ENCODE data around the gene SLC8A1.

Gene SLC8A1

DNA sequence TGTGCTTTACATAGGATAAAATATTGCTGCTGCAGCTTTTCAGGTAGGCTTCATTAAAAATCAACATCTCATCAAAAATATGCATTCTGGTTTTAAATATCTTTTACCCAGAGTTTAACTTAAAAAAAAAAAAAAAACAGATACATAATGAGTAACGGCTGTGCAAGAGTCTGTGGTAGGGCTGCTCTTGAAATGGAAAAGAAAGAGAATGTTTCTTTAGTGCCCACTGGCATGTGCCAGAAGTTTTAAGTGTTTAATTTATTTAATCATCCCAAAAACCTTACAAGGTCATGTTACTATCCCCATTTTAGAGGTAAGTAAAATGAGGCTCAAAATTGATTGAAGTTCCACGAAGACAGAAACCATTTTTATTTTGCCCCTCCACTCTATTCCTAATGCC lies 92.1 kb downstream of the SLC8A1 start:
- no peak overlapping the region for H3K9ac ChIP-seq (ENCODE audit: insufficient read length)
- H3K4me3 ChIP-seq: no peak overlapping the region
- no peak for TF ChIP-seq FOXP2 (optimal IDR thresholded peaks at IDR 0.05; ENCODE audit: control extremely low read depth, extremely low read length, insufficient read depth)
- H3K9me3 ChIP-seq (ENCODE audit: low read depth, low read length): no peaks in the 10 kb centered on the region
- DNase-seq (ENCODE audit: low read depth, low spot score): no peak
- no peak overlapping the region for H3K27ac ChIP-seq
- no peaks in the 10 kb centered on the region for H3K36me3 ChIP-seq (ENCODE audit: insufficient read depth, low read length)

- no peak overlapping the region for H3K4me3 ChIP-seq
- H3K9ac ChIP-seq (ENCODE audit: insufficient read length): no peak overlapping the region
These were observed 93.1 kb downstream of the SLC8A1 start for GRCh38 chr2:40358783-40359182.

DNA sequence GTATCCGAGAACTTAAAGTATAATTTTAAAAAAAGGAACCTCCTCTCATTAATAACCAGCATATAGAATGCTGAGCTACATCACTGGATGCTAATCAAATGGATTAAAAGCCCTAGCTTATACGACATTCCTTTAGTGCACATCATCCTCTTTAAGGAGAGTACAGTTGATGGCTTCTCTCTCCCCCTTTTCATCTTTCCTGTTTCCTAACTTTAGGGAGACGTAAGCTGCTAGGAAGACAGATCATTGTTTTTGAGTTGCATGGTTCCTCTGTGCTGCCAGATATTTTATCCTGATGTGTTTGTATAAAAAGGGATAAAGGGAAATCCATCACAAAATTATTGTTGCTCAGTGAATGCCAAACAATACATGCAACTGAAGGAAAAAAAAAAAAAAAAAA lies 94.2 kb downstream of the SLC8A1 start:
- TF ChIP-seq POLR2AphosphoS5 (IDR thresholded peaks at IDR 0.05; ENCODE audit: borderline replicate concordance, low read depth, low read length) (no peak), FOXP2 (optimal IDR thresholded peaks at IDR 0.05; ENCODE audit: control extremely low read depth, extremely low read length, insufficient read depth) (no peak), EZH2 (IDR thresholded peaks at IDR 0.05) (no peak)
- DNase-seq (ENCODE audit: low read depth, low spot score): no peak
- H3K36me3 ChIP-seq (ENCODE audit: insufficient read depth, low read length): no peaks in the 10 kb centered on the region
- H3K9ac ChIP-seq (ENCODE audit: insufficient read length): no peak overlapping the region
- H3K9me3 ChIP-seq (ENCODE audit: low read depth, low read length): no peaks in the 10 kb centered on the region
- H3K4me3 ChIP-seq: no peak overlapping the region
- H3K27ac ChIP-seq: no peak overlapping the region

More at GRCh38 chr2:40358783-40359182, 93.1 kb downstream of the SLC8A1 start:
- Histone ChIP-seq H3K36me3 (ENCODE audit: insufficient read depth, low read length) (no peaks in the 10 kb centered on the region), H3K9me3 (ENCODE audit: low read depth, low read length) (no peaks in the 10 kb centered on the region), H3K27ac (no peak overlapping the region)
- DNase-seq (ENCODE audit: low read depth, low spot score): no peak
- TF ChIP-seq FOXP2 (optimal IDR thresholded peaks at IDR 0.05; ENCODE audit: control extremely low read depth, extremely low read length, insufficient read depth) (no peak), EZH2 (IDR thresholded peaks at IDR 0.05) (no peak), POLR2AphosphoS5 (IDR thresholded peaks at IDR 0.05; ENCODE audit: borderline replicate concordance, low read depth, low read length) (no peak)

DNA sequence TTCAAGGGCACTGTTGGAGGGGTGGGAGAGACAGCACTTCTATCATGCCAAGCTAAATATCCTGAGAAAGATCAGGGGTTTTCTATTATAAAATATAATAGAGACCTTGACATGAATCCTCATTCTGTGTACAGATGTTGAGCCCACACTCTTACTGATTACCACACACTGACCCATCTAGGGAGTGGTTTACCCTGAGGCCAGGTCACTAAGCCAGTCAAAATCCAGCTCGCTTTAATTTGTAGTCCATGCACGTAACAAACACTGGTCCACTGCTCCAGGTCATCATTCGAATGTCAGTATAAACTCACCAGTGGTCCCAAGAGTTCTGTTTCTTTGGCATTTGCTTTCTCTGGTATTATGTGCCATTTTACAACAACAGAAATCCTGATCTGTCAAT lies 96.4 kb downstream of the SLC8A1 start:
- no peaks in the 10 kb centered on the region for H3K9me3 ChIP-seq (ENCODE audit: low read depth, low read length)
- H3K9ac ChIP-seq (ENCODE audit: insufficient read length): no peak overlapping the region
- no peak for TF ChIP-seq FOXP2 (optimal IDR thresholded peaks at IDR 0.05; ENCODE audit: control extremely low read depth, extremely low read length, insufficient read depth)
- TF ChIP-seq POLR2AphosphoS5 (IDR thresholded peaks at IDR 0.05; ENCODE audit: borderline replicate concordance, low read depth, low read length): no peak
- no peak for TF ChIP-seq EZH2 (IDR thresholded peaks at IDR 0.05)
- H3K36me3 ChIP-seq (ENCODE audit: insufficient read depth, low read length): no peaks in the 10 kb centered on the region
- DNase-seq (ENCODE audit: low read depth, low spot score): no peak
- no peak overlapping the region for H3K4me3 ChIP-seq
- no peak overlapping the region for H3K27ac ChIP-seq

DNA sequence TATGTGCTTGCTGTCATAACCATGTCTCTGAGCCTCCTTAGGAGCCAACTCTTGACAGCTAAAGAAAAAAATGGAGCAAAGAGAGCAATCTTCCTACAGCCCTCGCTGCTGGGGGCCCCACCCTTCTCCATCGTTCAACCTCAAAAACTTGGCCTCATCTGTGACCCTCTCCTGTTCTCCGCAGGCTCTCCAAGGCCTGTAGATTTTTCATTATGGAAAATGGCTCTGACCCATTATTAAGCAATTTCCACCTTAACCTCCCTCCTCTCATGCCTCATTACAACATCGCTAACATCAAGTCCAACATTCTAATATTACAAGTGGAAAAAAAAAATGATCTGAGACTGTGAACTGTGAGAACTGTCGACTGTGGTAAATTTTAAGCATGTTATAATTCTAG lies 98.7 kb downstream of the SLC8A1 start:
- Histone ChIP-seq H3K9me3 (ENCODE audit: low read depth, low read length) (no peaks in the 10 kb centered on the region), H3K27ac (no peak overlapping the region), H3K9ac (ENCODE audit: insufficient read length) (no peak overlapping the region), H3K36me3 (ENCODE audit: insufficient read depth, low read length) (no peaks in the 10 kb centered on the region), H3K4me3 (no peak overlapping the region)
- TF ChIP-seq EZH2 (IDR thresholded peaks at IDR 0.05) (no peak), FOXP2 (optimal IDR thresholded peaks at IDR 0.05; ENCODE audit: control extremely low read depth, extremely low read length, insufficient read depth) (no peak), POLR2AphosphoS5 (IDR thresholded peaks at IDR 0.05; ENCODE audit: borderline replicate concordance, low read depth, low read length) (no peak)
- no peak for DNase-seq (ENCODE audit: low read depth, low spot score)

DNA sequence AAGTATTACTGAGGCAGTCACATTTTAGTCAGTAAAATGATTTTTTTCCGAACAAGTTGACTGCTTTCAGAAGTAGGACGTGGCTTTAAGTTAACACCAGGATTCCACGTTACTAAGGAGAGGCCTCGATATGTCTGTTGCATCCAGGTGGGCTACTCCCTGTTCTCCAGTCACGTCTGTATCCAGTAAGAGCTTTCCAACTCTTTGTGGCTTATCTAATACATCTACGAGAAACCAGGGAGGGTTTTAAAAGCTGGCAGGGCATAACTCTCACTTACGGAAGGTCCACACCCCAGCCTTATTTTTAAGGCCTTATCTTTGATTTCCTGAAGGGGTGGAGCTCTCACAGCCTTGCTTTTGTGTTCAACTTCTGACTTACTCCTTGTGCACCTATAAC lies 99.2 kb downstream of the SLC8A1 start:
- Histone ChIP-seq H3K36me3 (ENCODE audit: insufficient read depth, low read length) (no peaks in the 10 kb centered on the region), H3K4me3 (no peak overlapping the region), H3K9me3 (ENCODE audit: low read depth, low read length) (no peaks in the 10 kb centered on the region), H3K9ac (ENCODE audit: insufficient read length) (no peak overlapping the region), H3K27ac (no peak overlapping the region)
- TF ChIP-seq FOXP2 (optimal IDR thresholded peaks at IDR 0.05; ENCODE audit: control extremely low read depth, extremely low read length, insufficient read depth) (no peak), EZH2 (IDR thresholded peaks at IDR 0.05) (no peak), POLR2AphosphoS5 (IDR thresholded peaks at IDR 0.05; ENCODE audit: borderline replicate concordance, low read depth, low read length) (no peak)
- no peak for DNase-seq (ENCODE audit: low read depth, low spot score)

GRCh38 chr2:40352041-40352702 lies 99.7 kb downstream of the SLC8A1 start:
- no peak overlapping the region for H3K9ac ChIP-seq (ENCODE audit: insufficient read length)
- no peak overlapping the region for H3K4me3 ChIP-seq
- H3K27ac ChIP-seq: no peak overlapping the region
- TF ChIP-seq EZH2 (IDR thresholded peaks at IDR 0.05): no peak
- no peak for TF ChIP-seq FOXP2 (optimal IDR thresholded peaks at IDR 0.05; ENCODE audit: control extremely low read depth, extremely low read length, insufficient read depth)
- TF ChIP-seq POLR2AphosphoS5 (IDR thresholded peaks at IDR 0.05; ENCODE audit: borderline replicate concordance, low read depth, low read length): no peak
- no peaks in the 10 kb centered on the region for H3K9me3 ChIP-seq (ENCODE audit: low read depth, low read length)
- no peaks in the 10 kb centered on the region for H3K36me3 ChIP-seq (ENCODE audit: insufficient read depth, low read length)
- no peak for DNase-seq (ENCODE audit: low read depth, low spot score)

DNA sequence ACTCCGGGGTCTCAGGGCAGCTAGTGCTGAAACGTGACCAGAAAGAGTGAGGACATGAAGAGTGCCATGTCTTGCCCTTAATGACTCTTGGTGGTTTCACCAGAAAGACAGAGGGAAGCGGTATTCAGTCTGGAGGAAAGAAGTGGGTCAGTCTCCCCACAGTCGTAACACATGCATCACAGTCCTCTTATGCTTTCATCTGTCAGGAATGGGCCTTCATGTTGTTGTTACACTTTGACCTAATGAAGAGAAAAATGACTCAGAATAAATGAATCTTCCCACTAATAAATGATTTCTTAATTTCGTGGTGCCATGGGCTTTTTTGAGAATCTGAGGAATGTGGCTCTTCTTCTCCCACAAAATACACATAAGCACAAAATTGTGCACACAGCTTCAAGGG lies 103.2 kb downstream of the SLC8A1 start:
- no peaks in the 10 kb centered on the region for H3K36me3 ChIP-seq (ENCODE audit: insufficient read depth, low read length)
- H3K4me3 ChIP-seq: no peak overlapping the region
- TF ChIP-seq FOXP2 (optimal IDR thresholded peaks at IDR 0.05; ENCODE audit: control extremely low read depth, extremely low read length, insufficient read depth) (no peak), EZH2 (IDR thresholded peaks at IDR 0.05) (no peak), POLR2AphosphoS5 (IDR thresholded peaks at IDR 0.05; ENCODE audit: borderline replicate concordance, low read depth, low read length) (no peak)
- no peak for DNase-seq (ENCODE audit: low read depth, low spot score)
- H3K9me3 ChIP-seq (ENCODE audit: low read depth, low read length): no peaks in the 10 kb centered on the region
- no peak overlapping the region for H3K9ac ChIP-seq (ENCODE audit: insufficient read length)
- H3K27ac ChIP-seq: no peak overlapping the region

GRCh38 chr2:40348038-40348437 lies 103.9 kb downstream of the SLC8A1 start:
- no peak overlapping the region for H3K9ac ChIP-seq (ENCODE audit: insufficient read length)
- no peaks in the 10 kb centered on the region for H3K36me3 ChIP-seq (ENCODE audit: insufficient read depth, low read length)
- DNase-seq (ENCODE audit: low read depth, low spot score): no peak
- no peak overlapping the region for H3K27ac ChIP-seq
- H3K4me3 ChIP-seq: no peak overlapping the region
- H3K9me3 ChIP-seq (ENCODE audit: low read depth, low read length): no peaks in the 10 kb centered on the region
- no peak for TF ChIP-seq POLR2AphosphoS5 (IDR thresholded peaks at IDR 0.05; ENCODE audit: borderline replicate concordance, low read depth, low read length)
- no peak for TF ChIP-seq FOXP2 (optimal IDR thresholded peaks at IDR 0.05; ENCODE audit: control extremely low read depth, extremely low read length, insufficient read depth)
- no peak for TF ChIP-seq EZH2 (IDR thresholded peaks at IDR 0.05)
